NCI-H1436 (cell line): Measurements from ENCODE around the gene RPL37.
A peak's percentile ranks its signal among the peaks of the same experiment; 100 is the strongest.
"Not testable (repeated sequence)": the region's sequence is repeated elsewhere in the genome, so short reads cannot be mapped to it uniquely, and the experiment has no call there.

Experiments used
- DNase-seq: peaks from one replicate; lab custom pipeline; 2025; lab: John Stamatoyannopoulos, UW

RPL37 gene

GRCh38 chr5:40834849-40835787 lies at the start of gene RPL37:
Gene RPL37 (minus strand): TSS chr5:40835222. CDS start chr5:40835185, 37 bp downstream.
- DNase-seq: peak; percentile 94

GRCh38 chr5:40883051-40883450 lies 48.0 kb upstream of the RPL37 start:
- not testable (repeated sequence) for DNase-seq

DNA sequence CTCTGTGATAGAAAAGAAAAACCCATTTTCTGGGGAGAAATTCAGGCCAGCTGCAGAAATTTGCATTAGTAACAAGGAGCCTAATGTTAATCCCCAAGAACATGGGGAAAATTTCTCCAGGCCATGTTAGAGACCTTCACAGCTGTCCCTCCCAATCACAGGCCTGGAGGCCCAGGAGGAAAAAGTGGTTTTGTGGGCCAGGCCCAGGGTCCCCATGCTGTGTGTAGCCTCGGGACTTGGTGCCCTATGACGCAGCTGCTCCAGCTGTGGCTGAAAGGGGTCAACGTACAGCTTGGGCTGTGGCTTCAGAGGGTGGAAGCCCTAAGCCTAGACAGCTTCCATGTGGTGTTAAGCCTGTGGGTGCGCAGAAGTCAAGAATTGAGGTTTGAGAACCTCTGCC lies 47.3 kb upstream of the RPL37 start:
- DNase-seq: no peak

DNA sequence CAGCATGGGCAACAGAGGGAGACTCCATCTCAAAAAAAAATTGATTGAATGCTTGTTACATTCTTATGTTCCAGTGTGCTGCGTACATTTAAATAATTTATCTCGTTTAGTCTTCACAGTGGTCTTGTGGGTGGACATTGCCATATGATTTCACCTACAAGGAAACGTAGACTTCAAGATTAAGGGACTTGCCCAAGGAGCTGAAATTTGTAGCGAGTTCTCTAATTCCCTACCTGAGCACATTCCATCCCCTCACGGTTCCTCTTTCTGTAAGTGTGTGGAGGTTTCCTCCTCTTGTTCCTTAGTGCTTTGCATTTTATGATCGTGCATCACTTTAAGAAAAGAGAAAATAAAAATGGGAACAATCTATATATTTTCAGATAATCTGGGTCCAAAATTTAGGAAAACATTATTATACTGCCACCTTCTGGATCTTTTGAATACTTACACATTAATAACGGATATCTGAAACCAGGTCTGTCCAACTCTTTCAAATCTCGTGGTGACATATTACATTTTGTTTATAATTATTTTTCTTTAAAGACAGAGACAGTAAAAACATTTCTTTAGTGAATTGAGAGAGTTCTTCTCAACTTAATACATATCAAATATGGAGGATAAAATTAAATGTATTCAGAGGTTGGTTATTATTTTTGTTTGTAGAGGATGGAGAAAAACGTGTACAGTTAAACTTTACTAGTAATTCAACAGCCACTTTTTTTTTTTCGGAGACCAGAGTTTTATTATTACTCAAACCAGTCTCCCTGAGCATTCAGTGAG lies 44.3 kb upstream of the RPL37 start:
- DNase-seq: no peak

GRCh38 chr5:40877371-40877988 lies 42.5 kb upstream of the RPL37 start:
- no peak for DNase-seq

DNA sequence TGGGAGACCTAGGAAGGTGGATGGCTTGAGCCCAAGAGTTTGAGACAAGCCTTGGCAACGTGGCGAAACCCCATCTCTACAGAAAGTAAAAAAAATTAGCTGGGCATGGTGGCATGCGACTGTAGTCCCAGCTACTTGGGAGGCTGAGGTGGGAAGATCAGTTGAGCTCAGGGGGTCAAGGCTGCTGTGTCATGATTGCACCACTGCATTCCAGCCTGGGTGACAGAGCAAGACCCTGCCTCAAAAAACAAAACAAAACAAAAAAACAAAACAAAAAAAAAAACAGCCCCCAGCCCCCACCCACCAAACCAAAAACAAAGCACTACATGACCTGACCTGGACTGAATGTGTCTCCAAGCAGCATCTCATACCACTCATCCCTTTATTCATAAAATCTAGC lies 40.9 kb upstream of the RPL37 start:
- DNase-seq: no peak

DNA sequence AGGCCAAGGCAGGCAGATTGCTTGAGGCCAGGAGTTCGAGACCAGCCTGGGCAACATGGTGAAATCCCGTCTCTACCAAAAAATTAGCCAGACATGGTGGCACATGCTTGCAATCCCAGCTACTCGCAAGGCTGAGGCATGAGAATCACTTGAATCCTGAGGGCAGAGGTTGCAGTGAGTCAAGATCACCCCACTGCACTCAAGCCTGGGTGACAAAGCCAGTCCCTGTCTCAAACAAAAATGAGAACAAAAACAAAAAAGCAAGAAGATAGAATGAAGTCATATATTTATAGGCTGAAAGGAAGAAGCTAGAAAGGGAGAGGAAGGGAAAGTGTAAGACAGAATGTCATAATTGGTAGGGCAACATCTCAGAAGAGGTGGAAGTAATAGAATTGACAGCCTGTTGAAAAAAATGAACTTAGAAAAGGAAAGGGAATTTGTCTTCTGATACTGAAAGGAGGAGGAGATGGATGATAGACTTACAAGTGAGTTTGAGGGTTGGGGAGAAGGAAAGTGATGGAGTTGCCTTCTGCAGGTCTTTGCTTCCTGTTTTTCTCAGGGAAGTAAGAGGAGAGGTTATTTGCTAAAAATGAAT lies 38.4 kb upstream of the RPL37 start:
- DNase-seq: no peak

- not testable (repeated sequence) for DNase-seq
Observed at GRCh38 chr5:40872253-40872652, 37.2 kb upstream of the RPL37 start.

DNA sequence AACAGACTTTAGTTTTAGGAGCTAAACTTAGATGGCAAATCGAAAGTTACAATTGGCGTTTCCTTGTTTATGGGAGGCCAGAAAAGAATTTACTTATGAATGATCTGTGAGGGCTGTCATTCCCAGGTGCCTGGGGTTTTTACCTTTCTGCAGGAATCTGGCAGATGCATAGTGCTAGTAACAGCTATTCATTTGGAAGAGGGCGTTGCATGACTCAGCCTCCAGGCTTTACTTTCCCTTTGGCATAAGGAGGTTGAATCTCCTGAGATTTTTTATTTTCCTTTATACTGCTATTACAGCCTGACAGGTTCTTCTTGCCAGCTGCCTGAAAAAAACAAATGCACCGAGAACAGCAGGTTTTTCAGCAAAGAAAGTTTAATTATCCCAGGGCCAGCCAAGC lies 36.2 kb upstream of the RPL37 start:
- no peak for DNase-seq

GRCh38 chr5:40869384-40869783 lies 34.4 kb upstream of the RPL37 start:
- DNase-seq: no peak

GRCh38 chr5:40866844-40867243 lies 31.8 kb upstream of the RPL37 start:
- DNase-seq: no peak

DNA sequence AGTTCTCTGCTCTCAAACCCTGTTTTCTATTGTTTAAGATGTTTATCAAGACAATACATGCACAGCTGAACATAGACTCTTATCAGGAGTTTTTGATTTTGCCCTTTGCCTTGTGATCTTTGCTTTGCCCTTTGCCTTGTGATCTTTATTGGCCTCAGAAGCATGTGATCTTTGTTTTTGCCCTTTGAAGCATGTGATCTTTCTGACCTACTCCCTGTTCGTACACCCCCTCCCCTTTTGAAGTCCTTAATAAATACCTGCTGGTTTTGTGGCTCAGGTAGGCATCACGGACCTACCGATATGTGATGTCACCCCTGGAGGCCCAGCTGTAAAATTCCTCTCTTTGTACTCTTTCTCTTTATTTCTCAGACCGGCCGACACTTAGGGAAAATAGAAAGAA lies 30.0 kb upstream of the RPL37 start:
- DNase-seq: not testable (repeated sequence)

DNA sequence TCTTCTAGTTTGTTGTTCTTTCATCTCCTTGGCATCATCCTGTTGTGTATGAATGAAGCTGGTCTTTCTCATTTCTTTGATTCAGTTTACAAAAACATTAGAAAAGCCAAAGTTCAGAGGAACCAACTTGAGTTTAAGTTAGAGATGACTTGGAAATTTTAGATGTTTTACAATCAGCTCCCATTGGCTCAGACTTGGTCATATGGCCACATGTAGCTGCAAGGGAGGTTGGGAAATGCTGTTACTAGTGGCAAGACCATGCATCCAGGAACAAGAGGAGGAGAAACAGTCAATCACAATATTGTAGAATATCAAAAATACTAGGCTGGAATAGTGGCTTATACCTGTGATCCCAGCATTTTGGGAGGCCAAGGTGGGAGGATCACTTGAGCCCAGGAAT lies 25.7 kb upstream of the RPL37 start:
- DNase-seq: no peak

DNA sequence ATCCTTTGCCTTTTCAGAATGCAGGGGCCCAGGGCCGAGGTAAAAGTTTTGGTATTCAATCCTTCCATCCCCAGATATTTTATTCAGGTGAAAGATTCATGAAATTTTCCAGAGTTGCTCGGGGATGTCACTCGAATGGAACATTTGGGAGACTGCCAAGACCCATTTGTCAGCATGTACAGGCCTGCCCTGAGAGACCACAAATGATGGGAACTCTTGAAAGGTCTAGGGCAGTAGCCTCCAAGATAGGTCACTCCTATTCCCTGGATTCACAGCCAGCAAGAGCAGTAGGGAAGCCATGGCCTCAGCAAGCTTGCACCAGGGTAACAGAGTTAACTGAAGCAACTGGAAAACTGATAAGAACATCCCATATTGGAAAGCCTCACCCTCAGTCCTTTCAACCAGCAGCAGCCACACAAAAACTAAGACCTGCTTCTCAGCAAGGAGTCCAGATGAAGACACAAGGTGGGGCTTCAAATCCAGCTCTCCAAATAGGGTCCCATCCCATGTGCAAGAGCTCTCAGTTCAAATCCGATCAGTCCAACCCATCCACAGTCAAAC lies 18.7 kb upstream of the RPL37 start:
- no peak for DNase-seq

- DNase-seq: no peak
Observed at GRCh38 chr5:40847525-40847924, 12.5 kb upstream of the RPL37 start.

GRCh38 chr5:40846371-40846770 lies 11.3 kb upstream of the RPL37 start:
- DNase-seq: no peak

GRCh38 chr5:40844565-40844964 lies 9.5 kb upstream of the RPL37 start:
- DNase-seq: no peak

DNA sequence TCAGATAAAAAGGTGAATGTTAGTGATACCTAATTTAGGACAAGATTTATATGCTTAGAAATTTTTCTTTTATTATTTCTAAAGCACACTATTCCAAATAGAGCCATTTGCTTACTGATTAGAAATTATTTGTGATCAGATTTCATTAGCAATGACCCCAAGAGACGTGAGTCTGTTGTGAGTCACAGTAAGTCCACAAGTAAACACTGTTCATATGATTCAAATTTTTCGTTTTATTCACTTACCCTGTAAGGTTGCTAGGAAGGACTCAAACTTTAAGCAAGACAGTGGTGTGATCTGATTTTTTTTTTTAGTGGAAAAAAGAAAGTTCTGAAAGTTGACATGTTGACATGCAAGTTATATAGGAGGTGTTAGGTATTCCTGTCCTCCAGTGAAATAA lies 7.3 kb upstream of the RPL37 start:
- no peak for DNase-seq

DNA sequence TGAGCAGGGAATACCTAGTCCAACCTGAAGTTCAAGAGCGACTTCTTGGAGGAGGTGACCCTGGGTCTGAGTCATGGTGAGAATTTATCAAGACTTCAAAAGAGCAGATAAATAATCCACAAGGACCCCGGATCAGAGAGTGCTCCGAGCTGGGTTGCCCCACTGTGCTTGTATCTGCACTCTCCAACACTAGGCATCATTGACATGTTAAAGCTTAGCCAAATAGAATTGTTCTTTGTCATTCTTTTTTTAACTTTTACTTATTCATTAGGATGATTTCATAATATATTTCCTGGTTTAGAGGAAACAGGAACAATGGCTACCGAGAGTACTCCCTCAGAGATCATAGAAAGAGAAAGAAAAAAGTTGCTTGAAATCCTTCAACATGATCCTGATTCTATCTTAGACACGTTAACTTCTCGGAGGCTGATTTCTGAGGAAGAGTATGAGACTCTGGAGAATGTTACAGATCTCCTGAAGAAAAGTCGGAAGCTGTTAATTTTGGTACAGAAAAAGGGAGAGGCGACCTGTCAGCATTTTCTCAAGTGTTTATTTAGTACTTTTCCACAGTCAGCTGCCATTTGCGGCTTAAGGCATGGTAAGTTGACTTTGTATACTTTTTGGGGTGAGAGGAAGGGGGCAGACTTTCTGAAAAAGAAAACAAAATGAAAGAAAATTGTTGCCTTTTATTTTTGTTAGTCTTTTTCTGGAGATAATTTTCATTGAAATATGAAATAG lies 6.2 kb upstream of the RPL37 start, which contains the start of gene CARD6:
Gene CARD6, plus strand, starts transcription at position 300 of the 738 bp plus-strand sequence. Its CDS starts 16 bp downstream, at position 316.
- no peak for DNase-seq

DNA sequence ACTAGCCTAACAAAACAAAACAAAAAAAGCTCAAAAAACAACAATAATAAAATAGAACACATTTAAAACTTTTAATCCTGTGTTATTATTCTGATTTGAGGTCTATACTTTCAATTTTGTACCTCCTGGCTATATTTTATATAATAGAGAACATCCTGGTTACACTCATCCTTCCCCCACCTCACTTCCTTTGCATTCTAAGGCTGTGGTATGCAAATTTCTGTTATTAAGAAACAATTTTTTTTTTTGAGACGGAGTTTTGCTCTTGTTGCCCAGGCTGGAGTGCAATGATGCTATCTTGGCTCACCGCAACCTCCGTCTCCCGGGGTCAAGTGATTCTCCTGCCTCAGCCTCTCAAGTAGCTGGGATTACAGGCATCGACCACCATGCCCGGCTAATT lies 3.1 kb upstream of the RPL37 start:
- no peak for DNase-seq

DNA sequence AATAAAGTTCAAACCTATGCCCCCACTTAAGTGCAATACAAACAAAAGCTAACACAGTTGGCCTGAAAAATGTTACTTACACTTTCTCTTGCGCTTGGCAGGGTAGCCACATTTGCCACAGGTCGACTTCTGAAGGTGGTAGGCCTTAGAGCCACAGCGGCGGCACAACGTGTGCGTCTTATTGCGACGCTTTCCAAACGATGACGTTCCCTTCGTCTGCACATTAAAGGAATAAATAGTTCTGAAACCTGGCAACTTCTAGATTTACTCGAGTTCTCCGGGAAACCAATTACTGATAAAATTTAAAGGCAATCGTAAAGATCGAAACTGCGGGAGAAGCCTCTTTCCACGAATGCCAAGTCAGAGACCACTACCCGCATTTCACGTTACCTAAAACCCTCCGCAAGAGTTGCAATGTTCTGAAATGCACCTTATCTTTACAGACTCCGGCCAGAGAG lies 602 bp downstream of the RPL37 start:
- DNase-seq: no peak
